Psoas muscle (tissue), 8 donors: ENCODE data around the gene OSCP1. TPM values are rescaled to one million over a fixed set of nuclear protein-coding genes. Genes with fewer than 3 reads are reported as not detected.

ENCODE experiments used
- ATAC-seq, 4 donors: fragments of 200-7000 bp; cut with Tn5 transposase; one replicate each; pipeline ENCODE4 v1.9.1; 2020; ENCODE audit warnings: moderate library complexity in 3 of 4, mild to moderate bottlenecking in 2 of 4
- DNase-seq, 2 donors: peaks; one replicate each; pipeline ENCODE4 v3.0.0-alpha.2; 2020
- H3K27ac ChIP-seq: fragments of 200-600 bp; one replicate; pipeline ENCODE4 v1.8.0; 2022
- H3K27me3 ChIP-seq, 3 donors: fragments of 200-600 bp in 1 of 3; one replicate each; pipeline versions ENCODE4 v1.6.1 to v1.8.0; 2013 to 2022; ENCODE audit warnings: low read length in 2 of 3, mild to moderate bottlenecking in 2 of 3, moderate library complexity in 1 of 3; ENCODE audit not compliant: insufficient read depth in 3 of 3
- H3K36me3 ChIP-seq, 2 donors: fragments of 200-600 bp in 1 of 2; one replicate each; pipeline versions ENCODE4 v1.6.1 to v1.8.0; 2013 to 2022; ENCODE audit warnings: low read depth in 1 of 2, mild to moderate bottlenecking in 1 of 2, moderate library complexity in 1 of 2; ENCODE audit not compliant: insufficient read depth in 1 of 2
- H3K4me1 ChIP-seq: fragments of 200-600 bp; one replicate; pipeline ENCODE4 v1.8.0; 2022
- H3K4me3 ChIP-seq: fragments of 200-600 bp; one replicate; pipeline ENCODE4 v1.8.0; 2022; ENCODE audit warnings: mild to moderate bottlenecking
- H3K9me3 ChIP-seq: fragments of 200-600 bp; one replicate; pipeline ENCODE4 v1.8.0; 2022
- WGBS, 3 donors: extraction: QIAGEN DNeasy Blood & Tissue Kit; methylation state at CpG; one replicate each; pipeline versions ENCODE4 v1.1.6 to v1.1.7; 2013; 5-methylcytosine and 5-hydroxymethylcytosine counted together
- intact Hi-C, 2 donors: fragments of 100-400 bp; cut with DNase I; formaldehyde crosslinking; loops; one replicate each; pipeline versions ENCODE4 v1.11.0 to v1.14.2; 2022
- polyA plus RNA-seq, 3 donors: library from polyadenylated mRNA; stranded (reverse); fragments of 200-250 nt; gene quantifications; one replicate each; pipeline ENCODE4 v1.2.3, GENCODE V29; 2013
- total RNA-seq, 4 donors: library from RNA; stranded (reverse); fragmentation: NEBNext Ultra II Directional in 2 of 4; extraction: Animal tissue kit (Norgen Biotek cat#: 25700) in 2 of 4; gene quantifications; one replicate each; pipeline versions ENCODE4 v1.2.1 to v1.2.4, GENCODE V29; 2021 to 2023
- TF ChIP-seq, protein P1 (sequence below): fragments of 200-600 bp; IDR thresholded peaks from one replicate; pipeline ENCODE4 v1.8.0; 2022; ENCODE audit warnings: antibody characterized with exemption
- donor health status: healthy with polysubstance abuse.
- donor health status: DM: no; HTN: no; CAD: no; lungs with moderate emphysema.
- donor health status: Bipolar disorder and iron deficiency.
- donor health status: healthy.
- donor health status: DM: yes; HTN: yes; CAD: no.
- donor health status: DM: no; HTN: no; CAD: no.
- donor health status: DM: no; HTN: no; CAD: no.
- donor health status: DM: yes; HTN: yes; CAD: no.

Gene OSCP1
- total and polyA plus RNA-seq, 7 donors: 2.5 to 5.5 (median 4.2) TPM

DNA sequence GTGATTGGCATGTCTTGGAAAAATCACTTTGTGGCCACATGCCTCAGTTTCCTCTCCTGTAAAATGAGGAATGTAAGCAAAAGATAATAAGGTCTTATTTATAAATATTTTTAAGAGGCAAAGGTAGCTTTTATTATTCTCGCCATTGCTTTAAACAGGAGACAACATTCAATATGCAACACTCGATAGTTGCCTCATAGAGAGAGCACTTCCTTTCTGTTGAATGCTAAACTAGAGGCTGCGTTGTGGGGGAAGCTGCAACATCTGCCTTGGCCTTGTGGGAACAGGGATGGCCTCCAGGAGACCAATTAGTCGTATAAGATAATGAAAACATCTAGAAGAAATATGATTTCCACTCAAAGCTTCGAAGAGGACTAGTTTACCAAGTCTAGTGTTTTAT lies 3.5 kb downstream of the OSCP1 start:
- no peak overlapping the region for H3K4me3 ChIP-seq
- no peak overlapping the region for H3K27ac ChIP-seq
- H3K36me3 ChIP-seq: peaks cover 0 to 7% of the 10 kb centered on the region in 2 donors
- DNase-seq: no peak
- no peaks in the 10 kb centered on the region for H3K9me3 ChIP-seq
- intact Hi-C loops: no loop called here
- no peaks in the 10 kb centered on the region for H3K27me3 ChIP-seq
- WGBS, 3 donors: 67 to 73% (median 72%) methylated on average over 5 of the region's 5 CpGs
- no peaks in the 10 kb centered on the region for H3K4me1 ChIP-seq
- TF ChIP-seq, protein P1, sequence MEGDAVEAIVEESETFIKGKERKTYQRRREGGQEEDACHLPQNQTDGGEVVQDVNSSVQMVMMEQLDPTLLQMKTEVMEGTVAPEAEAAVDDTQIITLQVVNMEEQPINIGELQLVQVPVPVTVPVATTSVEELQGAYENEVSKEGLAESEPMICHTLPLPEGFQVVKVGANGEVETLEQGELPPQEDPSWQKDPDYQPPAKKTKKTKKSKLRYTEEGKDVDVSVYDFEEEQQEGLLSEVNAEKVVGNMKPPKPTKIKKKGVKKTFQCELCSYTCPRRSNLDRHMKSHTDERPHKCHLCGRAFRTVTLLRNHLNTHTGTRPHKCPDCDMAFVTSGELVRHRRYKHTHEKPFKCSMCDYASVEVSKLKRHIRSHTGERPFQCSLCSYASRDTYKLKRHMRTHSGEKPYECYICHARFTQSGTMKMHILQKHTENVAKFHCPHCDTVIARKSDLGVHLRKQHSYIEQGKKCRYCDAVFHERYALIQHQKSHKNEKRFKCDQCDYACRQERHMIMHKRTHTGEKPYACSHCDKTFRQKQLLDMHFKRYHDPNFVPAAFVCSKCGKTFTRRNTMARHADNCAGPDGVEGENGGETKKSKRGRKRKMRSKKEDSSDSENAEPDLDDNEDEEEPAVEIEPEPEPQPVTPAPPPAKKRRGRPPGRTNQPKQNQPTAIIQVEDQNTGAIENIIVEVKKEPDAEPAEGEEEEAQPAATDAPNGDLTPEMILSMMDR: no peak
- no peak for ATAC-seq

DNA sequence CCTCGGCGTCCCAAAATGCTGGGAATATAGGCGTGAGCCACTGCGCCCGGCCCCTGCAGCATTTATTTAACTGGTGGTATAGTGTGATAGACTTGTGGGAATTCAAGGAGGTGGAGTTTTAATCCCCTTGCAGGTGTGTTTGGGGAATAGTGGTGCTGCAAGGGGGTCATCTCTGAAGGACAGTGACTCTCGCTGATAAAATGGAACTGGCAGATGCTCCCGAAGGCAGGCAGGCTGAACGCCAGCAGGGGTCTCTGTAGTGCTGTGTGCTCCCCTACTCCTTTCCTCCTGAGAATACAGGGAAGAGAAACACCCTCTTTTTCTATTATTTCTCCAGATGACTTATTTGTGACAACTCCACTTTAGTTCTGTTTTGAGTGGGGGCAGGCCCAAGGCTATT lies 4.0 kb downstream of the OSCP1 start:
- DNase-seq (no peak), ATAC-seq (no peak)
- H3K4me3 ChIP-seq: no peak overlapping the region
- H3K27ac ChIP-seq: no peak overlapping the region
- WGBS, 3 donors: 60 to 68% (median 61%) methylated on average over 8 of the region's 8 CpGs
- no peaks in the 10 kb centered on the region for H3K4me1 ChIP-seq
- peaks cover 0 to 7% of the 10 kb centered on the region in 2 donors for H3K36me3 ChIP-seq
- intact Hi-C loops: no loop called here
- H3K9me3 ChIP-seq: no peaks in the 10 kb centered on the region
- TF ChIP-seq, protein P1: no peak
- H3K27me3 ChIP-seq: no peaks in the 10 kb centered on the region

DNA sequence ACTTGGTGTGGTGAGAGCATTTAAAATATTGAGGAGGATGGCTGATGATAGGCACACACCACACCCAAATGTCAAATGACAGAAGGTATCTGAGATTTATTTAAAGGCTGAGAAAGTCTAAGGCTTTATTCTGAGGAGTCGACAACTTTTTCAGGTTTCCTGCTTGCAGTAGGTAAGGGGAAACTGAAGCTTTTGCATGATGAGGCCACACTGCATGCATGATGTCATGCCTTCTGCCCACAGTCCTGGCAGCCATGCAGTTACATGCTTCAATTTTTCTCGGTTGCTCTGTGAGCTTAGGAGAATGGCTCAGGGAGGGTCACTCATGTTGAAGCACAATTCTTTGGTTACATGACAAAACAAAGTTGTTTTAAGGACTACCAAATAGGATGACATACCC lies 7.0 kb downstream of the OSCP1 start:
- no peak overlapping the region for H3K27ac ChIP-seq
- no peak for ATAC-seq
- no peaks in the 10 kb centered on the region for H3K9me3 ChIP-seq
- DNase-seq: no peak
- WGBS, 3 donors: 60 to 74% (median 66%) methylated on average over 2 of the region's 2 CpGs
- H3K27me3 ChIP-seq: no peaks in the 10 kb centered on the region
- peaks cover 0 to 16% of the 10 kb centered on the region in 2 donors for H3K36me3 ChIP-seq
- no peaks in the 10 kb centered on the region for H3K4me1 ChIP-seq
- no peak overlapping the region for H3K4me3 ChIP-seq
- intact Hi-C loops: no loop called here
- TF ChIP-seq, protein P1: no peak

DNA sequence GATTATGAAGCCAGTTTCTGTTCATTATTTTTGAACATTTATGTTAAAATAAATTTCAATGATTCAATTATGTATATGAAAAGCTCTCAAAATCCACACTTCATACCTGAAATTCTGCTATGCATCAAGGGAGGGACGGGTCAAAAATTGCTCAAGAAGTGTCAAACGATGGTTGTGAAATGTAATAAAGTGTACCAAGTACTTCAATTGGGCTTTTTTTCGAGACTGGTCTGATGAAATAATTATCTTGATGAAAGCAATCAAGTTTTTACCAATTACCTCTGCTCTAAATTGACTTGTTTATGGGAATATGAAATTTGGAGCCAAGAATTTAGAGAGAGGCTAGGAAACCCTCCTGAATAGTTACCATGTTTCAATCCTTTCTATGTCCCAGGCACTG lies 7.9 kb downstream of the OSCP1 start:
- no peak overlapping the region for H3K4me3 ChIP-seq
- no peak for DNase-seq
- TF ChIP-seq, protein P1: no peak
- no peak overlapping the region for H3K27ac ChIP-seq
- peaks cover 0 to 24% of the 10 kb centered on the region in 2 donors for H3K36me3 ChIP-seq
- intact Hi-C loops: no loop called here
- H3K27me3 ChIP-seq: no peaks in the 10 kb centered on the region
- H3K4me1 ChIP-seq: no peaks in the 10 kb centered on the region
- no peaks in the 10 kb centered on the region for H3K9me3 ChIP-seq
- no peak for ATAC-seq
- WGBS, 3 donors: 83 to 92% (median 88%) methylated on average over 3 of the region's 3 CpGs

DNA sequence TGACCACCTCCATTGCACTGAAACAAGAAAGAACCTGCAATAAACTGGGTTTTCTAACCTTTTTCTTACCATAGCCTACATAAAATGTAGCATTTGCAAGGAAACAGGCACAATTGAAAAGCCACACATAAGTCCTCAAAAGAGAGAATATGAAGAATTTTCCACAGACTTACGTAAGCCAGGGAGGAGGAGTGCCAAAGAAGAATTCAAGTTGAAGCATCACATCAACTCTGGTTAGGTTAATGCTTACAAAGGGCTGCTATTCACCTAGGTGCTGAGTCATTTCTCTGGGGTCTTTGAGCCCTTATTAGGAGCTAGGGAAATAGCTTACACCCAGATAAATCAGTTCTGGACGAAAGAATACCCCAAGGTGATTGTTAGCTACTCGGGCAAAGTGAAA lies 9.6 kb downstream of the OSCP1 start:
- 85 to 90% (median 86%) methylated on average over 3 of the region's 3 CpGs for WGBS, 3 donors

More for the DNA sequence above, 9.6 kb downstream of the OSCP1 start:
- Histone ChIP-seq H3K4me1 (no peaks in the 10 kb centered on the region), H3K9me3 (no peaks in the 10 kb centered on the region), H3K36me3 (peaks cover 0 to 33% of the 10 kb centered on the region in 2 donors), H3K27ac (no peak overlapping the region), H3K27me3 (no peaks in the 10 kb centered on the region), H3K4me3 (no peak overlapping the region)
- intact Hi-C loops: no loop called here
- ATAC-seq (no peak), DNase-seq (no peak)
- TF ChIP-seq, protein P1: no peak
